ENCODE data around the gene NR4A3. TPM values are rescaled to one million over a fixed set of nuclear protein-coding genes. Genes with fewer than 3 reads are reported as not detected.

The NR4A3 gene
- total and polyA plus RNA-seq, 10 of the 15 experiments (the other 5 are each of a cell fraction or from before 2014, with no cell fraction given) = 0.04 to 2.1 (median 0.64) TPM; not detected in 1

- ChIA-PET RAD21 (ENCODE audit: unreplicated experiment) (interaction anchor here (1.4 kb wide), 1 partner anchor 10 kb away, joined by 3 read pairs; no protein-coding TSS in a partner anchor), CTCF (no interaction called here), POLR2A (no interaction called here), SMC1A (ENCODE audit: uncharacterized antibody, unreplicated experiment) (no interaction called here)
- no peaks in the 10 kb centered on the region for H4K20me1 ChIP-seq (ENCODE audit: control insufficient read depth, insufficient read depth)
- WGBS (ENCODE audit: insufficient coverage, insufficient replicate concordance, low lambda C conversion rate, missing lambda C conversion rate) = 79% methylated on average over 6 of the region's 6 CpGs
- H3K79me2 ChIP-seq (ENCODE audit: control insufficient read depth, insufficient read depth, low read length) = no peaks in the 10 kb centered on the region
- ATAC-seq (no peak), FAIRE-seq (no peak), DNase-seq (ENCODE audit: low read depth, low spot score) (no peak)
- no peak overlapping the region for H3K27ac ChIP-seq (ENCODE audit: control insufficient read depth, insufficient read depth)
- H2AFZ ChIP-seq (ENCODE audit: control insufficient read depth, low read depth, low read length) = no peak overlapping the region
- no peak overlapping the region for H3K4me3 ChIP-seq
- H3K4me1 ChIP-seq (ENCODE audit: control insufficient read depth, insufficient read depth, low read length) = no peaks in the 10 kb centered on the region
- intact Hi-C loops (cut with micrococcal nuclease; ENCODE audit: unreplicated experiment) (no loop called here), in situ Hi-C loops (cut with MboI) (no loop called here)
- H3K9me3 ChIP-seq (replicated peaks; ENCODE audit: control insufficient read depth, insufficient read depth, low read length) = no peaks in the 10 kb centered on the region
- H3K9ac ChIP-seq (ENCODE audit: control insufficient read depth, insufficient read depth, low read length) = no peak overlapping the region
- H3K27me3 ChIP-seq (replicated peaks in 1 of 2; ENCODE audit: control insufficient read depth in 2 of 2, insufficient read depth in 2 of 2, low read length in 1 of 2) = no peaks in the 10 kb centered on the region
- no peak overlapping the region for H3K4me2 ChIP-seq (ENCODE audit: control insufficient read depth, insufficient read depth)
- no TSS peak for BruUV-seq (replicated peaks)
- no peaks in the 10 kb centered on the region for H3K36me3 ChIP-seq (ENCODE audit: control insufficient read depth in 2 of 2, insufficient read depth in 2 of 2, low read length in 1 of 2)
- TF ChIP-seq NFYB (IDR thresholded peaks at IDR 0.05; ENCODE audit: insufficient read depth, low read depth, low read length) (no peak), CREM (IDR thresholded peaks at IDR 0.05; ENCODE audit: low read depth) (no peak), SMARCA5 (IDR thresholded peaks at IDR 0.05) (no peak), PKNOX1 (IDR thresholded peaks at IDR 0.05) (no peak), TBL1XR1 (IDR thresholded peaks at IDR 0.05; ENCODE audit: low read depth, low read length) (no peak), HSF1 (IDR thresholded peaks at IDR 0.05; ENCODE audit: low read depth, low read length) (no peak), MYC (IDR thresholded peaks at IDR 0.05; ENCODE audit: insufficient read depth, insufficient read length, insufficient replicate concordance, low read length, severe bottlenecking) (no peak), ZNF207 (IDR thresholded peaks at IDR 0.05; ENCODE audit: borderline replicate concordance) (no peak), ZBTB40 (IDR thresholded peaks at IDR 0.05; ENCODE audit: borderline replicate concordance) (no peak), MXI1 (IDR thresholded peaks at IDR 0.05; ENCODE audit: low read depth, low read length) (no peak), CEBPB (IDR thresholded peaks at IDR 0.05; ENCODE audit: borderline replicate concordance in 1 of 2, low read depth in 2 of 2, low read length in 2 of 2) (no peak), MTA3 (IDR thresholded peaks at IDR 0.05; ENCODE audit: borderline replicate concordance, low read length) (no peak), ATF2 (IDR thresholded peaks at IDR 0.05; ENCODE audit: low read length) (no peak), CHD1 (IDR thresholded peaks at IDR 0.05; ENCODE audit: low read depth, low read length) (no peak)
Observed at GRCh38 chr9:99895510-99895909, 73.8 kb downstream of the NR4A3 start.

All from GM12878 (cell line).